ENCODE results near the gene C5orf58. TPM values are rescaled to one million over a fixed set of nuclear protein-coding genes. Genes with fewer than 3 reads are reported as not detected.

Gene C5orf58
- total and polyA plus RNA-seq, 9 of the 15 experiments (the other 6 are each of a cell fraction or from before 2014, with no cell fraction given), result 1.5 to 7.6 (median 5.3) TPM

GRCh38 chr5:170202117-170202516 lies 30.7 kb upstream of the C5orf58 start:
- in situ Hi-C loops (cut with MboI), result loop anchor here (25.0 kb wide), 1 partner anchor 1215 kb away; no protein-coding TSS in a partner anchor
- Histone ChIP-seq H4K20me1 (replicated peaks; ENCODE audit: control insufficient read depth, insufficient read depth, low read length) (0 out of 2 replicates have a peak, but pooled peaks cover 5% of the 10 kb centered on the region), H3K79me2 (ENCODE audit: control insufficient read depth, insufficient read depth, low read length) (no peaks in the 10 kb centered on the region), H3K4me1 (replicated peaks in 1 of 2; ENCODE audit: control insufficient read depth in 2 of 2, insufficient read depth in 2 of 2, low read length in 2 of 2) (peaks cover 0 to 9% of the 10 kb centered on the region in 2 experiments; a peak in 2 of 5 replicates), H3K4me3 (no peak overlapping the region), H3K27me3 (ENCODE audit: control insufficient read depth in 2 of 2, insufficient read depth in 2 of 2, low read length in 2 of 2) (peaks cover 11 to 12% of the 10 kb centered on the region in 2 experiments; a peak in 3 of 5 replicates), H3K9ac (ENCODE audit: insufficient read depth in 1 of 2, low read depth in 2 of 2, low read length in 2 of 2) (no peak overlapping the region), H3K4me2 (ENCODE audit: insufficient read depth, low read length) (no peak overlapping the region), H2AFZ (ENCODE audit: low read depth, low read length) (no peak overlapping the region), H3K9me3 (replicated peaks; ENCODE audit: control insufficient read depth, insufficient read depth, low read depth, low read length) (no peaks in the 10 kb centered on the region), H3K36me3 (ENCODE audit: control insufficient read depth, insufficient read depth, low read length) (no peaks in the 10 kb centered on the region), H3K9me1 (ENCODE audit: control insufficient read depth, insufficient read depth, low read length) (no peaks in the 10 kb centered on the region), H3K27ac (ENCODE audit: extremely low read depth, low read depth, low read length) (no peak overlapping the region)
- FAIRE-seq, result no peak
- no peak for DNase-seq (ENCODE audit: extremely low read depth in 1 of 4, low spot score in 3 of 4)
- ChIA-PET POLR2A (interaction anchor here (0.7 to 1.2 kb wide), 2 partner anchors 10 to 105 kb away, joined by 3 read pairs; no protein-coding TSS in a partner anchor), CTCF (ENCODE audit: low intra/inter-chr PET ratio) (no interaction called here)
- intact Hi-C loops (cut with micrococcal nuclease), result no loop called here
- 0% methylated on average over 2 of the region's 2 CpGs for WGBS (ENCODE audit: insufficient coverage, low coverage, missing lambda C conversion rate)
- BruUV-seq (replicated peaks), result no TSS peak
- no peak for ATAC-seq
- TF ChIP-seq CTBP1 (IDR thresholded peaks at IDR 0.05; ENCODE audit: borderline replicate concordance) (no peak), ZBTB12 (CRISPR knock-in tag; IDR thresholded peaks at IDR 0.05) (no peak), THRA (IDR thresholded peaks at IDR 0.05) (no peak), SAFB (IDR thresholded peaks at IDR 0.05; ENCODE audit: borderline replicate concordance, low read depth, low read length) (no peak), SMAD3 (CRISPR knock-in tag; conservative IDR thresholded peaks at IDR 0.05) (no peak), ZNF740 (CRISPR knock-in tag; IDR thresholded peaks at IDR 0.05) (no peak), ZNF740 (tag; IDR thresholded peaks at IDR 0.05) (no peak), MYC (IDR thresholded peaks at IDR 0.05; ENCODE audit: low read depth, low read length) (no peak), MYC (CRISPR knock-in tag; IDR thresholded peaks at IDR 0.05; ENCODE audit: borderline replicate concordance, low read depth) (no peak), THAP7 (CRISPR knock-in tag; IDR thresholded peaks at IDR 0.05) (no peak), ZNF699 (CRISPR knock-in tag; IDR thresholded peaks at IDR 0.05; ENCODE audit: insufficient replicate concordance) (no peak), CBX1 (IDR thresholded peaks at IDR 0.05; ENCODE audit: low read depth) (no peak), CCNT2 (IDR thresholded peaks at IDR 0.05; ENCODE audit: borderline replicate concordance, extremely low read depth, insufficient read length, low read depth, low read length) (no peak), U2AF1 (optimal IDR thresholded peaks at IDR 0.05; ENCODE audit: low read depth, low read length) (no peak), NCOA6 (IDR thresholded peaks at IDR 0.05) (no peak), ELK3 (CRISPR knock-in tag; IDR thresholded peaks at IDR 0.05) (no peak), PML (IDR thresholded peaks at IDR 0.05; ENCODE audit: low read length) (no peak), JUND (IDR thresholded peaks at IDR 0.05; ENCODE audit: borderline replicate concordance, low read depth, low read length) (no peak), JUND (tag; IDR thresholded peaks at IDR 0.05; ENCODE audit: borderline replicate concordance, low read depth, low read length) (no peak)
